CD8-positive, alpha-beta memory T cell (primary cell): ENCODE results near the gene LMX1A. TPM values are rescaled to one million over a fixed set of nuclear protein-coding genes. Genes with fewer than 3 reads are reported as not detected.

Source experiments
- CTCF ChIA-PET: fragments of 350-600 bp; sonication (Branson Sonifier 250); formaldehyde crosslinking; loops from one replicate; lab custom pipeline; 2021; ENCODE audit warnings: antibody characterized with exemption; lab: Charles Lee
- POLR2A ChIA-PET: fragments of 350-600 bp; sonication (Branson Sonifier 250); formaldehyde crosslinking; loops from one replicate; lab custom pipeline; 2021; ENCODE audit warnings: antibody characterized with exemption; lab: Charles Lee
- DNase-seq, 5 donors: peaks; one replicate each; pipeline versions ENCODE4 v3.0.0 to v3.0.0-alpha.2; 2020 to 2022; ENCODE audit warnings: mixed read lengths in 1 of 5
- H3K27ac ChIP-seq: one replicate; pipeline ENCODE4 v1.7.0; 2013; ENCODE audit warnings: low read depth, mild to moderate bottlenecking, low read length, moderate library complexity
- H3K27me3 ChIP-seq: 2 replicates; pipeline ENCODE4 v1.7.0; 2013; ENCODE audit warnings: low read length, mild to moderate bottlenecking; ENCODE audit not compliant: insufficient read depth, poor library complexity, severe bottlenecking
- H3K36me3 ChIP-seq: 2 replicates; pipeline ENCODE4 v1.7.0; 2013; ENCODE audit warnings: mild to moderate bottlenecking, low read length, moderate library complexity; ENCODE audit not compliant: insufficient read depth
- H3K4me1 ChIP-seq: 2 replicates; pipeline ENCODE4 v1.7.0; 2013; ENCODE audit warnings: mild to moderate bottlenecking, low read length, moderate library complexity; ENCODE audit not compliant: insufficient read depth
- H3K4me3 ChIP-seq: 2 replicates; pipeline ENCODE4 v1.7.0; 2013; ENCODE audit warnings: mild to moderate bottlenecking, low read length
- H3K9me3 ChIP-seq: 2 replicates; pipeline ENCODE4 v1.7.0; 2013; ENCODE audit warnings: mild to moderate bottlenecking, low read length
- H3K27ac Mint-ChIP-seq, 8 donors: one replicate each; pipeline ENCODE4 v1.8.0; 2020 to 2021; ENCODE audit warnings: mixed read lengths in 8 of 8, mild to moderate bottlenecking in 6 of 8, inconsistent platforms in 3 of 8, moderate library complexity in 3 of 8
- H3K27me3 Mint-ChIP-seq, 2 donors: one replicate each; pipeline ENCODE4 v1.8.0; 2020 to 2021; ENCODE audit warnings: mixed read lengths in 2 of 2, mild to moderate bottlenecking in 1 of 2, moderate library complexity in 1 of 2
- H3K36me3 Mint-ChIP-seq, 3 donors: one replicate each; pipeline ENCODE4 v1.8.0; 2020 to 2021; ENCODE audit warnings: mixed read lengths in 3 of 3, inconsistent platforms in 1 of 3, mild to moderate bottlenecking in 1 of 3
- H3K4me1 Mint-ChIP-seq, 3 donors: one replicate each; pipeline ENCODE4 v1.8.0; 2020 to 2021; ENCODE audit warnings: mixed read lengths in 3 of 3, inconsistent platforms in 1 of 3, mild to moderate bottlenecking in 1 of 3
- H3K4me3 Mint-ChIP-seq, 7 donors: one replicate each; pipeline ENCODE4 v1.8.0; 2020 to 2021; ENCODE audit warnings: mixed read lengths in 7 of 7, mild to moderate bottlenecking in 6 of 7, moderate library complexity in 4 of 7, inconsistent platforms in 2 of 7
- H3K9me3 Mint-ChIP-seq, 5 donors: one replicate each; pipeline ENCODE4 v1.8.0; 2020 to 2022; ENCODE audit warnings: mixed read lengths in 5 of 5, mild to moderate bottlenecking in 3 of 5, moderate library complexity in 2 of 5, inconsistent platforms in 1 of 5
- polyA plus RNA-seq: library from polyadenylated mRNA; unstranded; fragments of 300-500 nt; fragmentation: Illumina TruSeq; gene quantifications from one replicate; pipeline ENCODE4 v1.2.3, GENCODE V29; 2021
- total RNA-seq, 2 experiments: library from RNA; stranded (reverse); gene quantifications; one replicate each; pipeline ENCODE4 v1.2.3, GENCODE V29; 2021

LMX1A gene
- not detected for total RNA-seq
- polyA plus RNA-seq: not detected

DNA sequence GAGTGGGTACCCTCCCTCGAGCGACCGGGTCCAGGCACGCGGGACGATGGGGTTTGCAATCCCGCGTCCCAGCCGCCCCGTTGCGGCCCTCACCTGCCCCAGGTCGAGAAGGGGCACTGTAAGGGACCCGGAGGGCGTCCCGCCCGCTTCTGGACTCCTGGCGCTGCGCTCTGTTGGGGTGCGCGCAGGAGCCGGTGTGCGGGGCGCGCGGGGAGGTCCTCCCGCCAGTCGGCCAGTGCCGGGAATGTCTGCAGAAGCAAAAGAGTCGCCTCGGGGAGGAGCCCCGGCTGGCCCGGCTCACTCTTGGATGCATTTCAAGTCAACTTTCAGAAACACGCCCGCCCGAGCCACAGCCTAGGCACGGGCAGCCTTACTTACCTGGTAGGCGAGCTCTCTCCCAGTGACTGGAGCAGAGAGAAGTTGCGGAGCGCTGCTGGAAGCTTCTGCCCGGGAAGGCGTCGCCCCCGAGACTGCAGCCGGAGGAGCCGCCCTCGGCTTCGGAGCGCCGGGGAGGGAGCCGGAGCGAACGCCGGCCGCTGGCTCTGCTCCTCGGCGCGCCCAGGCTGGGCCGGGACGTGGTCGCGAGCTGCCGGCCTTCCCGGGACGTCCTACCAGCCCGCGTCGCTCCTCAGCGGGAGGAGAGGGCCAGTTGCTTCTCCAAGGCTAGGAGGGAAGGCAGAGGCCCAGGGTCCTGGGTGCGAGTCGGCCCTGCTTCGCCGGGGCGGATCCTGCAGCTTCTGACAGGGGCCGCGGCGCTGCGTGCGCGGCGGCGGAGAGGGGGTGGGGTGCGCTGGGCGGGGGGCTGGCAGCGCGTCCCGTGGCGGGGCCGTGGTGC lies at the start of gene LMX1A:
Gene LMX1A (minus strand): TSS at position 739 of the 835 bp plus-strand sequence. CDS start 1,156 bp downstream, outside the sequence.
- DNase-seq: no peak

GRCh38 chr1:165403835-165404482 lies 47.4 kb upstream of the LMX1A start:
- Histone ChIP-seq H3K36me3 (no peaks in the 10 kb centered on the region), H3K4me3 (no peak overlapping the region), H3K9me3 (no peaks in the 10 kb centered on the region), H3K27me3 (no peaks in the 10 kb centered on the region), H3K27ac (no peak overlapping the region), H3K4me1 (no peaks in the 10 kb centered on the region)
- H3K36me3 Mint-ChIP-seq: no peaks in the 10 kb centered on the region
- peak in 1 of 5 donors; percentile 21 for DNase-seq
- CTCF ChIA-PET: interaction anchor here (1.1 to 1.3 kb wide), 2 partner anchors 11 to 192 kb away, joined by 4 to 7 read pairs; no protein-coding TSS in a partner anchor
- no peak overlapping the region for H3K27ac Mint-ChIP-seq
- H3K4me3 Mint-ChIP-seq: no peak overlapping the region
- H3K9me3 Mint-ChIP-seq: no peaks in the 10 kb centered on the region
- POLR2A ChIA-PET: no interaction called here
- H3K4me1 Mint-ChIP-seq: peaks cover 0 to 2% (median 0%) of the 10 kb centered on the region in 3 donors
- H3K27me3 Mint-ChIP-seq: peaks cover 13 to 26% of the 10 kb centered on the region in 2 donors

More for the DNA sequence above, at the start of gene LMX1A:
- CTCF ChIA-PET: interaction anchor here (1.1 to 1.2 kb wide), 2 partner anchors 11 to 12 kb away, joined by 3 to 4 read pairs; no protein-coding TSS in a partner anchor
- Histone ChIP-seq H3K27ac (no peak within 1 kb of the TSS), H3K36me3 (no peaks in the 10 kb centered on the region), H3K4me1 (no peaks in the 10 kb centered on the region), H3K4me3 (no peak within 1 kb of the TSS), H3K27me3 (peaks cover 30% of the 10 kb centered on the region), H3K9me3 (no peaks in the 10 kb centered on the region)
- Mint-ChIP-seq H3K27me3 (peaks cover 51 to 86% of the 10 kb centered on the region in 2 donors), H3K4me3 (no peak within 1 kb of the TSS), H3K4me1 (peaks cover 9 to 26% (median 11%) of the 10 kb centered on the region in 3 donors), H3K9me3 (peaks cover 0 to 2% (median 0%) of the 10 kb centered on the region in 5 donors), H3K36me3 (no peaks in the 10 kb centered on the region), H3K27ac (no peak within 1 kb of the TSS)
- POLR2A ChIA-PET: no interaction called here

- ChIA-PET POLR2A (no interaction called here), CTCF (interaction anchor here (1.1 to 15.4 kb wide), 2 partner anchors 10 to 191 kb away, joined by 7 to 276 read pairs; no protein-coding TSS in a partner anchor)
- H3K4me3 ChIP-seq: no peak overlapping the region
- no peak overlapping the region for H3K4me3 Mint-ChIP-seq
- no peak for DNase-seq
- H3K4me1 ChIP-seq: no peaks in the 10 kb centered on the region
- H3K4me1 Mint-ChIP-seq: peaks cover 0 to 8% (median 4%) of the 10 kb centered on the region in 3 donors
- no peak overlapping the region for H3K27ac Mint-ChIP-seq
- no peaks in the 10 kb centered on the region for H3K36me3 ChIP-seq
- no peaks in the 10 kb centered on the region for H3K36me3 Mint-ChIP-seq
- no peak overlapping the region for H3K27ac ChIP-seq
- H3K9me3 ChIP-seq: no peaks in the 10 kb centered on the region
- no peaks in the 10 kb centered on the region for H3K27me3 ChIP-seq
- no peaks in the 10 kb centered on the region for H3K9me3 Mint-ChIP-seq
- peaks cover 12 to 14% of the 10 kb centered on the region in 2 donors for H3K27me3 Mint-ChIP-seq
Measured at GRCh38 chr1:165402517-165403111, 46.1 kb upstream of the LMX1A start.

DNA sequence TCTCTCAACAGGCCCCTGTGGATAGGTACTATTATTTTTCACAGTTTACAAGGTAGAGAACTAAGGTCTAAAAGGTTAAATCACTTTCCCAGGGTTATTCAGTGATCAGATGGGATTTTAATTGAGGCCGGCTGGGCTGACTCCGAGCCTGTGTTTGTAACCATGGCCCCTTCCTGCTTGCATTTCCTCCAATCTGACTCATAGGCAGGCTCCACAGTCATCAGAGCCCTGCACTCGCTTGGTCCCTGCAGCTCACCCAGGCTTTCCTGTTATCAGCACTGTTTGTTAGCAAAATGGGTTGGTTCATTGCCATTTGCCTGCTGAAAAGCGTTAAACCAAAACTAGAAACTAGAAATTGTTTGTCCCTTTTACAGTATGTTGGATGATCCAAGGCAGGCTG lies 41.4 kb upstream of the LMX1A start:
- ChIA-PET CTCF (interaction anchor here (1.6 to 15.4 kb wide), 3 partner anchors 10 to 195 kb away, joined by 5 to 276 read pairs (median 8); no protein-coding TSS in a partner anchor), POLR2A (no interaction called here)
- Histone ChIP-seq H3K9me3 (no peaks in the 10 kb centered on the region), H3K4me1 (peaks cover 8% of the 10 kb centered on the region), H3K27ac (no peak overlapping the region), H3K27me3 (no peaks in the 10 kb centered on the region), H3K4me3 (no peak overlapping the region), H3K36me3 (no peaks in the 10 kb centered on the region)
- Mint-ChIP-seq H3K27me3 (peaks cover 17 to 33% of the 10 kb centered on the region in 2 donors), H3K27ac (no peak overlapping the region), H3K36me3 (no peaks in the 10 kb centered on the region), H3K4me3 (no peak overlapping the region), H3K9me3 (peaks cover 0 to 1% (median 0%) of the 10 kb centered on the region in 5 donors), H3K4me1 (peaks cover 9 to 17% (median 10%) of the 10 kb centered on the region in 3 donors)
- DNase-seq: no peak

- Mint-ChIP-seq H3K36me3 (no peaks in the 10 kb centered on the region), H3K9me3 (peaks cover 0 to 2% (median 0%) of the 10 kb centered on the region in 5 donors), H3K4me3 (no peak overlapping the region), H3K27ac (no peak overlapping the region), H3K4me1 (peaks cover 14 to 22% (median 15%) of the 10 kb centered on the region in 3 donors), H3K27me3 (peaks cover 21 to 46% of the 10 kb centered on the region in 2 donors)
- no peak for DNase-seq
- Histone ChIP-seq H3K27ac (no peak overlapping the region), H3K4me3 (no peak overlapping the region), H3K36me3 (no peaks in the 10 kb centered on the region), H3K9me3 (no peaks in the 10 kb centered on the region), H3K27me3 (peaks cover 4% of the 10 kb centered on the region), H3K4me1 (peaks cover 16% of the 10 kb centered on the region)
- ChIA-PET CTCF (interaction anchor here (1.3 to 15.4 kb wide), 3 partner anchors 28 to 518 kb away, joined by 3 to 276 read pairs (median 7); no protein-coding TSS in a partner anchor), POLR2A (no interaction called here)
Measured at GRCh38 chr1:165395901-165396300, 39.4 kb upstream of the LMX1A start.

DNA sequence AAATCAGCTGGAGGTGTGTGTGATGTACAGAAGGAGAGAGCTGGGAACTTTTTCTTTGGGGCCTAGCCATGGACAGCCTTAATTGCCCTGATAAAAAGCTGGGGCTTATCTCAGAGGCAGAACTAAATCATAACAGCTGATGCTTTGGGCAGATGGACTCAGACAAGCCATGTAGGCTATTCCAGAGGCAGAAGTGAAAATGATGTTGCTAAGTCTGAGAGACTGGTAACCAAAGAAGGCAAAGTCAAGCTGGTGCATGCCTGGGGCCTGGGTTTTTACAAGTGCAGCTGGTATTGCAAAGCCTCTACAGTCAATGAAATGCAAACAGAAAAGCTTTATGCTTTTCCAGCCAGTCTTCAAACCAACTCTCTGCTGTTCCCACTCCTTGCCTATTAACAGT lies 39.0 kb upstream of the LMX1A start:
- H3K27me3 Mint-ChIP-seq: peaks cover 19 to 46% of the 10 kb centered on the region in 2 donors
- CTCF ChIA-PET: interaction anchor here (1.3 to 15.4 kb wide), 3 partner anchors 27 to 519 kb away, joined by 3 to 276 read pairs (median 7); no protein-coding TSS in a partner anchor

More for the DNA sequence above, 39.0 kb upstream of the LMX1A start:
- no peak overlapping the region for H3K27ac ChIP-seq
- H3K27ac Mint-ChIP-seq: no peak overlapping the region
- H3K9me3 Mint-ChIP-seq: peaks cover 0 to 2% (median 0%) of the 10 kb centered on the region in 5 donors
- H3K4me1 Mint-ChIP-seq: peaks cover 14 to 22% (median 15%) of the 10 kb centered on the region in 3 donors
- peaks cover 7% of the 10 kb centered on the region for H3K27me3 ChIP-seq
- H3K9me3 ChIP-seq: no peaks in the 10 kb centered on the region
- H3K4me3 ChIP-seq: no peak overlapping the region
- H3K4me1 ChIP-seq: peaks cover 16% of the 10 kb centered on the region
- POLR2A ChIA-PET: no interaction called here
- no peak for DNase-seq
- no peaks in the 10 kb centered on the region for H3K36me3 ChIP-seq
- no peaks in the 10 kb centered on the region for H3K36me3 Mint-ChIP-seq
- no peak overlapping the region for H3K4me3 Mint-ChIP-seq
